OCI-LY1 (cell line): Measurements from ENCODE around the gene PRKCZ.

Source experiments
- H2AFZ ChIP-seq: fragments of 200-600 bp; sonication (generic), shearing (Covaris generic); 2 replicates; pipeline ENCODE4 v1.6.0; 2014; ENCODE audit warnings: antibody characterized with exemption, mild to moderate bottlenecking, low read length
- H3F3A ChIP-seq: fragments of 200-600 bp; sonication (generic), shearing (Covaris generic); 2 replicates; pipeline ENCODE4 v1.6.0; 2014; ENCODE audit warnings: mild to moderate bottlenecking, antibody characterized with exemption, low read length, moderate library complexity; ENCODE audit not compliant: insufficient read depth
- H3K27ac ChIP-seq: fragments of 200-600 bp; sonication (generic); 2 replicates; pipeline ENCODE4 v1.5.1; 2014; ENCODE audit warnings: low read length, mixed run types, mild to moderate bottlenecking, low read depth; ENCODE audit not compliant: poor library complexity, severe bottlenecking
- H3K27me3 ChIP-seq: fragments of 200-600 bp; sonication (generic); 2 replicates; pipeline ENCODE4 v1.6.0; 2014; ENCODE audit warnings: antibody characterized with exemption, mild to moderate bottlenecking, low read length, moderate library complexity; ENCODE audit not compliant: insufficient read depth
- H3K36me3 ChIP-seq: fragments of 200-600 bp; sonication (generic); 2 replicates; pipeline ENCODE4 v1.6.1; 2014; ENCODE audit warnings: mild to moderate bottlenecking, antibody characterized with exemption, low read length, moderate library complexity, mixed read lengths; ENCODE audit not compliant: insufficient read depth
- H3K4me1 ChIP-seq: fragments of 200-600 bp; sonication (generic); 2 replicates; pipeline ENCODE4 v1.5.1; 2014; ENCODE audit warnings: mild to moderate bottlenecking, low read length, moderate library complexity; ENCODE audit not compliant: insufficient read depth, severe bottlenecking
- H3K4me2 ChIP-seq: fragments of 200-600 bp; sonication (generic), shearing (Covaris generic); 2 replicates; pipeline ENCODE4 v1.6.1; 2014; ENCODE audit warnings: low read length
- H3K4me3 ChIP-seq: fragments of 200-600 bp; sonication (generic); 2 replicates; pipeline ENCODE4 v1.5.1; 2014; ENCODE audit warnings: low read length, low read depth, mild to moderate bottlenecking, mixed read lengths; ENCODE audit not compliant: poor library complexity, severe bottlenecking
- H3K79me2 ChIP-seq: fragments of 200-600 bp; shearing (Covaris generic); 2 replicates; pipeline ENCODE4 v1.6.1; 2016; ENCODE audit warnings: mixed run types, low read length, mixed read lengths; ENCODE audit not compliant: insufficient read depth
- H3K9ac ChIP-seq: fragments of 200-600 bp; sonication (generic), shearing (Covaris generic); 2 replicates; pipeline ENCODE4 v1.6.1; 2014; ENCODE audit warnings: mild to moderate bottlenecking, low read length, mixed read lengths
- H3K9me2 ChIP-seq: fragments of 200-600 bp; sonication (generic), shearing (Covaris generic); 2 replicates; pipeline ENCODE4 v1.6.1; 2014; ENCODE audit warnings: low read depth, mild to moderate bottlenecking, low read length, mixed read lengths
- H3K9me3 ChIP-seq: fragments of 200-600 bp; shearing (Covaris generic); 2 replicates; pipeline ENCODE4 v1.6.1; 2014; ENCODE audit warnings: low read length, mixed read lengths
- H4K20me1 ChIP-seq: fragments of 200-600 bp; sonication (generic), shearing (Covaris generic); 2 replicates; pipeline ENCODE4 v1.6.0; 2016; ENCODE audit warnings: mild to moderate bottlenecking, low read length; ENCODE audit not compliant: insufficient read depth
- CTCF ChIP-seq: fragments of 200-600 bp; sonication (generic), shearing (Covaris generic); IDR thresholded peaks from 2 replicates; pipeline ENCODE4 v1.5.1; 2017; ENCODE audit warnings: mild to moderate bottlenecking, antibody characterized with exemption, low read length, moderate library complexity, mixed read lengths
- EZH2 ChIP-seq: fragments of 200-600 bp; sonication (generic), shearing (Covaris generic); IDR thresholded peaks from 2 replicates; pipeline ENCODE4 v1.8.0; 2017; ENCODE audit warnings: borderline replicate concordance, mixed run types, mild to moderate bottlenecking, antibody characterized with exemption, low read length, moderate library complexity, mixed read lengths

The PRKCZ gene

GRCh38 chr1:2050793-2051682 is 827 bp downstream of the PRKCZ start:
- Histone ChIP-seq H3K9ac (peak overlapping the region; percentile 63), H3K27me3 (peaks cover 9% of the 10 kb centered on the region), H3K27ac (no peak overlapping the region), H3K36me3 (no peaks in the 10 kb centered on the region), H3K4me1 (peaks cover 15% of the 10 kb centered on the region), H3K9me3 (no peaks in the 10 kb centered on the region), H4K20me1 (no peaks in the 10 kb centered on the region), H3K9me2 (no peaks in the 10 kb centered on the region), H3F3A (no peaks in the 10 kb centered on the region), H3K79me2 (no peaks in the 10 kb centered on the region), H2AFZ (no peak overlapping the region), H3K4me2 (peak overlapping the region; percentile 80), H3K4me3 (peak overlapping the region; percentile 73)
- TF ChIP-seq EZH2 (no peak), CTCF (no peak)

GRCh38 chr1:2052054-2052679 is 2.0 kb downstream of the PRKCZ start:
- Histone ChIP-seq H3K9ac (no peak overlapping the region), H3K9me3 (no peaks in the 10 kb centered on the region), H3K4me3 (no peak overlapping the region)

GRCh38 chr1:2052756-2053155 is 2.5 kb downstream of the PRKCZ start:
- TF ChIP-seq EZH2 = no peak
- no peak for TF ChIP-seq CTCF
- no peaks in the 10 kb centered on the region for H3K9me3 ChIP-seq
- no peak overlapping the region for H3K27ac ChIP-seq
- no peak overlapping the region for H3K4me3 ChIP-seq
- H2AFZ ChIP-seq = no peak overlapping the region
- H3K27me3 ChIP-seq = peaks cover 9% of the 10 kb centered on the region
- no peak overlapping the region for H3K4me2 ChIP-seq
- H3F3A ChIP-seq = no peaks in the 10 kb centered on the region
- no peak overlapping the region for H3K9ac ChIP-seq
- no peaks in the 10 kb centered on the region for H4K20me1 ChIP-seq
- H3K4me1 ChIP-seq = peaks cover 15% of the 10 kb centered on the region
- H3K36me3 ChIP-seq = no peaks in the 10 kb centered on the region
- no peaks in the 10 kb centered on the region for H3K9me2 ChIP-seq
- no peaks in the 10 kb centered on the region for H3K79me2 ChIP-seq

More at GRCh38 chr1:2052054-2052679, 2.0 kb downstream of the PRKCZ start:
- no peak overlapping the region; the same call in 1 of the 2 replicates for H3K4me2 ChIP-seq
- no peaks in the 10 kb centered on the region for H4K20me1 ChIP-seq
- TF ChIP-seq CTCF (no peak), EZH2 (no peak)
- H2AFZ ChIP-seq = no peak overlapping the region
- peaks cover 9% of the 10 kb centered on the region for H3K27me3 ChIP-seq
- no peaks in the 10 kb centered on the region for H3K9me2 ChIP-seq
- no peaks in the 10 kb centered on the region for H3K36me3 ChIP-seq
- no peak overlapping the region for H3K27ac ChIP-seq
- H3F3A ChIP-seq = no peaks in the 10 kb centered on the region
- peaks cover 15% of the 10 kb centered on the region for H3K4me1 ChIP-seq
- H3K79me2 ChIP-seq = no peaks in the 10 kb centered on the region
